HepG2 (cell line): ENCODE results near the gene NOCT. TPM values are rescaled to one million over a fixed set of nuclear protein-coding genes. Genes with fewer than 3 reads are reported as not detected.
A peak's percentile ranks its signal among the peaks of the same experiment; 100 is the strongest.

ENCODE experiments used
- ARHGAP35 ChIP-seq: sonication (generic); formaldehyde crosslinking; IDR thresholded peaks from 2 replicates; pipeline ENCODE4 v1.9.0; 2022; ENCODE audit warnings: mild to moderate bottlenecking, inconsistent platforms, moderate library complexity, missing genetic modification reagents, borderline replicate concordance
- CCDC6 ChIP-seq: sonication (generic); formaldehyde crosslinking; IDR thresholded peaks from 2 replicates; pipeline ENCODE4 v1.8.1; 2022; ENCODE audit warnings: mild to moderate bottlenecking, missing genetic modification reagents, moderate library complexity
- GABPB1 ChIP-seq: IDR thresholded peaks from 2 replicates; pipeline ENCODE4 v1.6.1; 2016; ENCODE audit warnings: mild to moderate bottlenecking, missing genetic modification reagents, moderate library complexity, missing compliant biosample characterization
- IKZF4 ChIP-seq: sonication (generic); formaldehyde crosslinking; IDR thresholded peaks from 2 replicates; pipeline ENCODE4 v1.5.1; 2020; ENCODE audit warnings: borderline replicate concordance, mild to moderate bottlenecking, low read depth, missing genetic modification reagents; ENCODE audit errors: not compliant biosample characterization
- PHF8 ChIP-seq: sonication (generic); formaldehyde crosslinking; IDR thresholded peaks from 2 replicates; pipeline ENCODE4 v1.5.0; 2020; ENCODE audit warnings: missing genetic modification reagents
- SPEN ChIP-seq: sonication (generic); formaldehyde crosslinking; IDR thresholded peaks from 2 replicates; pipeline ENCODE4 v1.5.1; 2020; ENCODE audit warnings: low read depth, mild to moderate bottlenecking, missing genetic modification reagents
- SRSF4 ChIP-seq: fragments of 200-400 bp; formaldehyde crosslinking; IDR thresholded peaks from one replicate; pipeline ENCODE4 v1.6.1; 2018; ENCODE audit warnings: mild to moderate bottlenecking, low read depth, low read length, moderate library complexity; ENCODE audit not compliant: poor library complexity, severe bottlenecking
- TAF15 ChIP-seq: fragments of 200-400 bp; formaldehyde crosslinking; IDR thresholded peaks from one replicate; pipeline ENCODE4 v1.6.1; 2018; ENCODE audit warnings: mild to moderate bottlenecking, low read depth, low read length; ENCODE audit not compliant: poor library complexity, severe bottlenecking
- TBX3 ChIP-seq: fragments of 450-650 bp; IDR thresholded peaks from 2 replicates; pipeline ENCODE4 v1.6.1; 2017; ENCODE audit warnings: antibody characterized with exemption, mild to moderate bottlenecking, inconsistent platforms, borderline replicate concordance
- TOPORS ChIP-seq: sonication (generic); formaldehyde crosslinking; IDR thresholded peaks from 2 replicates; pipeline ENCODE4 v1.8.0; 2023; ENCODE audit warnings: mild to moderate bottlenecking, missing genetic modification reagents
- ZBTB42 ChIP-seq: sonication (generic); formaldehyde crosslinking; IDR thresholded peaks from 2 replicates; pipeline ENCODE4 v1.5.0; 2020; ENCODE audit warnings: mild to moderate bottlenecking, missing genetic modification reagents
- ZFP36L2 ChIP-seq: sonication (generic); formaldehyde crosslinking; IDR thresholded peaks from 2 replicates; pipeline ENCODE4 v1.4.0; 2020; ENCODE audit warnings: missing genetic modification reagents
- ZNF337 ChIP-seq: sonication (generic); formaldehyde crosslinking; IDR thresholded peaks from 2 replicates; pipeline ENCODE4 v1.5.1; 2020; ENCODE audit warnings: missing genetic modification reagents, low read depth, mild to moderate bottlenecking, borderline replicate concordance
- ZNF354B ChIP-seq: sonication (generic); formaldehyde crosslinking; IDR thresholded peaks from 2 replicates; pipeline ENCODE4 v1.8.0; 2022; ENCODE audit warnings: mild to moderate bottlenecking, missing genetic modification reagents
- ZNF530 ChIP-seq: sonication (generic); formaldehyde crosslinking; IDR thresholded peaks from 2 replicates; pipeline ENCODE4 v1.5.0; 2020; ENCODE audit warnings: low read depth, mild to moderate bottlenecking, missing genetic modification reagents
- ZNF644 ChIP-seq: IDR thresholded peaks from 2 replicates; pipeline ENCODE4 v1.6.1; 2016; ENCODE audit warnings: low read depth
- ZNF720 ChIP-seq: sonication (generic); formaldehyde crosslinking; IDR thresholded peaks from 2 replicates; pipeline ENCODE4 v1.4.0; 2020; ENCODE audit warnings: missing genetic modification reagents
- polyA plus RNA-seq, 8 experiments: library from polyadenylated mRNA; depleted of rRNA in 3 of 8; stranded (reverse) in 7 of 8; unstranded in 1 of 8; fragments of >200 nt; fragmentation: Illumina TruSeq in 4 of 8; extraction: Trizol in 4 of 8; gene quantifications; 2 replicates each; pipeline versions ENCODE4 v1.2.1 to v1.2.3, GENCODE V29; 2011 to 2016; ENCODE audit warnings: low read depth in 4 of 8, missing spikeins in 1 of 8, mixed read lengths in 1 of 8; ENCODE audit not compliant: insufficient read depth in 1 of 8
- total RNA-seq, 5 experiments: library from RNA; depleted of rRNA; stranded (reverse); fragments of >200 nt; fragmentation: Illumina TruSeq; extraction: Trizol; gene quantifications; 2 replicates each; pipeline ENCODE4 v1.2.3, GENCODE V29; 2016; ENCODE audit warnings: low read depth in 1 of 5
- TF ChIP-seq, protein P1 (sequence below): sonication (generic); formaldehyde crosslinking; IDR thresholded peaks from 2 replicates; pipeline ENCODE4 v1.4.0; 2020; ENCODE audit warnings: mild to moderate bottlenecking, missing genetic modification reagents
- TF ChIP-seq, protein P2 (sequence below): sonication (generic); formaldehyde crosslinking; IDR thresholded peaks from 2 replicates; pipeline ENCODE4 v1.4.0; 2020; ENCODE audit warnings: missing genetic modification reagents, mild to moderate bottlenecking, borderline replicate concordance
- TF ChIP-seq, protein P3 (sequence below): sonication (generic); formaldehyde crosslinking; IDR thresholded peaks from 2 replicates; pipeline ENCODE4 v1.4.0; 2020; ENCODE audit warnings: missing genetic modification reagents, borderline replicate concordance

The NOCT gene
- total and polyA plus RNA-seq, 2 of the 13 experiments (the other 11 are each of a cell fraction or from before 2014, with no cell fraction given) = 3.6 to 13.1 TPM

DNA sequence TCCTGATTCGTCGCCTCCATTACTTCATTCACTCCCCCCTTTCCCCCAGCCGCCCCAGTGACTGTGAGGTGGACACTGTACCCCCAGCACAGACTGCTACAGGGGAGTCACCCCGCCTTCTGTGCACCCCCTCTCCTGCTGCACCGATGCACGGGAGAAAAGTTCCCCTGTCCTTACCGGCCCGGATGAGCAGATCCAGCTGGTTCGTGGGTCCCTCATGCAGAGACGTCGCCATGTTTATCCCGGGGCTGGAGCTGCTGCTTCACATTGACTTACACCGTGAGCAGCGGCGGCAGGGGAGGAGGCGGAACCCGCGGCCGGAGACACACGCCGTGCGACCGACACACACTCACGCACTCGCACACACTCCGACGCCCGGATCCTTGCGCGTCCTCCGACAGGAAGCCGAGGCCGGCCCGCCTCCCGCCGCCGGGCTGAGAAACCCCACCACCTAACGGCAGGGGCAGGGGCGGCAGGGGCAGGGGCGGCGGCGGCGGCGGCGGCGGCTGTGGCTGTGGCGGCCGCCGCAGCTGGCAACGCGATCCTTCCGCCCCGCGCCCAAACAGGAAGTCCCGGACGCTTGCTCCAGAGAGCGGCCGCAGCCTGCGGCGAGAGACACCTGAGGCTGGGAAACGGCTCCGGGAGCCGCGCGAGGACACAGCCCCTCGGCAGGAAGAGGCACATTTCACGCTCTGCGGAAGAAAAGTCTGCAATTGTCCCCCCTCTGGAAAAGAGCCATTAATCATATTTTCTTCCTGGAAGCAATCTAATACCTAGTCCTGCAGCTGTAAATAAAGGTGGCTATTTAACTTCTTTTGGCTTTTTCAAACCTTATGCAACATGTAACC is 68.6 kb downstream of the NOCT start (continued):
- TF ChIP-seq ZBTB42 (CRISPR knock-in tag) (no peak), IKZF4 (CRISPR knock-in tag) (no peak), ZFP36L2 (CRISPR knock-in tag) (no peak), GABPB1 (peak; percentile 89), ZNF644 (CRISPR knock-in tag) (no peak), TBX3 (no peak), ARHGAP35 (no peak), ZNF337 (CRISPR knock-in tag) (no peak), SPEN (CRISPR knock-in tag) (peak; percentile 90), ZNF720 (CRISPR knock-in tag) (no peak), PHF8 (CRISPR knock-in tag) (peak; percentile 71), SRSF4 (no peak), TAF15 (peak; percentile 57), CCDC6 (CRISPR knock-in tag) (peak; percentile 78; the same call in 1 of the 2 replicates), TOPORS (peak; percentile 79), ZNF354B (no peak), ZNF530 (no peak)
- TF ChIP-seq, protein P1, sequence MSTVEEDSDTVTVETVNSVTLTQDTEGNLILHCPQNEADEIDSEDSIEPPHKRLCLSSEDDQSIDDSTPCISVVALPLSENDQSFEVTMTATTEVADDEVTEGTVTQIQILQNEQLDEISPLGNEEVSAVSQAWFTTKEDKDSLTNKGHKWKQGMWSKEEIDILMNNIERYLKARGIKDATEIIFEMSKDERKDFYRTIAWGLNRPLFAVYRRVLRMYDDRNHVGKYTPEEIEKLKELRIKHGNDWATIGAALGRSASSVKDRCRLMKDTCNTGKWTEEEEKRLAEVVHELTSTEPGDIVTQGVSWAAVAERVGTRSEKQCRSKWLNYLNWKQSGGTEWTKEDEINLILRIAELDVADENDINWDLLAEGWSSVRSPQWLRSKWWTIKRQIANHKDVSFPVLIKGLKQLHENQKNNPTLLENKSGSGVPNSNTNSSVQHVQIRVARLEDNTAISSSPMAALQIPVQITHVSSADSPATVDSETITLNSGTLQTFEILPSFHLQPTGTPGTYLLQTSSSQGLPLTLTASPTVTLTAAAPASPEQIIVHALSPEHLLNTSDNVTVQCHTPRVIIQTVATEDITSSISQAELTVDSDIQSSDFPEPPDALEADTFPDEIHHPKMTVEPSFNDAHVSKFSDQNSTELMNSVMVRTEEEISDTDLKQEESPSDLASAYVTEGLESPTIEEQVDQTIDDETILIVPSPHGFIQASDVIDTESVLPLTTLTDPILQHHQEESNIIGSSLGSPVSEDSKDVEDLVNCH = no peak
- TF ChIP-seq, protein P2, sequence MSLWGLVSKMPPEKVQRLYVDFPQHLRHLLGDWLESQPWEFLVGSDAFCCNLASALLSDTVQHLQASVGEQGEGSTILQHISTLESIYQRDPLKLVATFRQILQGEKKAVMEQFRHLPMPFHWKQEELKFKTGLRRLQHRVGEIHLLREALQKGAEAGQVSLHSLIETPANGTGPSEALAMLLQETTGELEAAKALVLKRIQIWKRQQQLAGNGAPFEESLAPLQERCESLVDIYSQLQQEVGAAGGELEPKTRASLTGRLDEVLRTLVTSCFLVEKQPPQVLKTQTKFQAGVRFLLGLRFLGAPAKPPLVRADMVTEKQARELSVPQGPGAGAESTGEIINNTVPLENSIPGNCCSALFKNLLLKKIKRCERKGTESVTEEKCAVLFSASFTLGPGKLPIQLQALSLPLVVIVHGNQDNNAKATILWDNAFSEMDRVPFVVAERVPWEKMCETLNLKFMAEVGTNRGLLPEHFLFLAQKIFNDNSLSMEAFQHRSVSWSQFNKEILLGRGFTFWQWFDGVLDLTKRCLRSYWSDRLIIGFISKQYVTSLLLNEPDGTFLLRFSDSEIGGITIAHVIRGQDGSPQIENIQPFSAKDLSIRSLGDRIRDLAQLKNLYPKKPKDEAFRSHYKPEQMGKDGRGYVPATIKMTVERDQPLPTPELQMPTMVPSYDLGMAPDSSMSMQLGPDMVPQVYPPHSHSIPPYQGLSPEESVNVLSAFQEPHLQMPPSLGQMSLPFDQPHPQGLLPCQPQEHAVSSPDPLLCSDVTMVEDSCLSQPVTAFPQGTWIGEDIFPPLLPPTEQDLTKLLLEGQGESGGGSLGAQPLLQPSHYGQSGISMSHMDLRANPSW (CRISPR knock-in tag) = no peak
- TF ChIP-seq, protein P3, sequence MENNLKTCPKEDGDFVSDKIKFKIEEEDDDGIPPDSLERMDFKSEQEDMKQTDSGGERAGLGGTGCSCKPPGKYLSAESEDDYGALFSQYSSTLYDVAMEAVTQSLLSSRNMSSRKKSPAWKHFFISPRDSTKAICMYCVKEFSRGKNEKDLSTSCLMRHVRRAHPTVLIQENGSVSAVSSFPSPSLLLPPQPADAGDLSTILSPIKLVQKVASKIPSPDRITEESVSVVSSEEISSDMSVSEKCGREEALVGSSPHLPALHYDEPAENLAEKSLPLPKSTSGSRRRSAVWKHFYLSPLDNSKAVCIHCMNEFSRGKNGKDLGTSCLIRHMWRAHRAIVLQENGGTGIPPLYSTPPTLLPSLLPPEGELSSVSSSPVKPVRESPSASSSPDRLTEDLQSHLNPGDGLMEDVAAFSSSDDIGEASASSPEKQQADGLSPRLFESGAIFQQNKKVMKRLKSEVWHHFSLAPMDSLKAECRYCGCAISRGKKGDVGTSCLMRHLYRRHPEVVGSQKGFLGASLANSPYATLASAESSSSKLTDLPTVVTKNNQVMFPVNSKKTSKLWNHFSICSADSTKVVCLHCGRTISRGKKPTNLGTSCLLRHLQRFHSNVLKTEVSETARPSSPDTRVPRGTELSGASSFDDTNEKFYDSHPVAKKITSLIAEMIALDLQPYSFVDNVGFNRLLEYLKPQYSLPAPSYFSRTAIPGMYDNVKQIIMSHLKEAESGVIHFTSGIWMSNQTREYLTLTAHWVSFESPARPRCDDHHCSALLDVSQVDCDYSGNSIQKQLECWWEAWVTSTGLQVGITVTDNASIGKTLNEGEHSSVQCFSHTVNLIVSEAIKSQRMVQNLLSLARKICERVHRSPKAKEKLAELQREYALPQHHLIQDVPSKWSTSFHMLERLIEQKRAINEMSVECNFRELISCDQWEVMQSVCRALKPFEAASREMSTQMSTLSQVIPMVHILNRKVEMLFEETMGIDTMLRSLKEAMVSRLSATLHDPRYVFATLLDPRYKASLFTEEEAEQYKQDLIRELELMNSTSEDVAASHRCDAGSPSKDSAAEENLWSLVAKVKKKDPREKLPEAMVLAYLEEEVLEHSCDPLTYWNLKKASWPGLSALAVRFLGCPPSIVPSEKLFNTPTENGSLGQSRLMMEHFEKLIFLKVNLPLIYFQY (CRISPR knock-in tag) = peak; percentile 18; the same call in 1 of the 2 replicates
